Measurements from ENCODE around the gene DIS3. TPM values are rescaled to one million over a fixed set of nuclear protein-coding genes. Genes with fewer than 3 reads are reported as not detected.
"Not testable (repeated sequence)": the region's sequence is repeated elsewhere in the genome, so short reads cannot be mapped to it uniquely, and the experiment has no call there.

DIS3 gene
- 43.3 TPM for polyA plus RNA-seq (ENCODE audit: insufficient read length)
- long read RNA-seq, donor 1, full-length matches to known transcripts: 1 of 17 reads
- long read RNA-seq, donor 1, partial matches to known transcripts: 16 of 17 reads
- long read RNA-seq, donor 1, other reads (novel, unspliced or antisense): 0 of 17 reads
- long read RNA-seq, donor 2, partial matches to known transcripts: 13 of 13 reads
- long read RNA-seq, donor 2, other reads (novel, unspliced or antisense): 0 of 13 reads
- long read RNA-seq, donor 3, full-length matches to known transcripts: 4 of 4 reads
- long read RNA-seq, donor 3, partial matches to known transcripts: 0 of 4 reads
- long read RNA-seq, donor 3, other reads (novel, unspliced or antisense): 0 of 4 reads
- long read RNA-seq, donor 4: 0 reads
- long read RNA-seq, donor 5, full-length matches to known transcripts: 9 of 16 reads
- long read RNA-seq, donor 5, partial matches to known transcripts: 7 of 16 reads
- long read RNA-seq, donor 5, other reads (novel, unspliced or antisense): 0 of 16 reads
- long read RNA-seq, donor 6, full-length matches to known transcripts: 4 of 27 reads
- long read RNA-seq, donor 6, partial matches to known transcripts: 23 of 27 reads
- long read RNA-seq, donor 6, other reads (novel, unspliced or antisense): 0 of 27 reads
- long read RNA-seq, donor 7, full-length matches to known transcripts: 5 of 10 reads
- long read RNA-seq, donor 7, partial matches to known transcripts: 5 of 10 reads
- long read RNA-seq, donor 7, other reads (novel, unspliced or antisense): 0 of 10 reads
- long read RNA-seq, donor 8, full-length matches to known transcripts: 1 of 1 reads
- long read RNA-seq, donor 8, partial matches to known transcripts: 0 of 1 reads
- long read RNA-seq, donor 8, other reads (novel, unspliced or antisense): 0 of 1 reads

DNA sequence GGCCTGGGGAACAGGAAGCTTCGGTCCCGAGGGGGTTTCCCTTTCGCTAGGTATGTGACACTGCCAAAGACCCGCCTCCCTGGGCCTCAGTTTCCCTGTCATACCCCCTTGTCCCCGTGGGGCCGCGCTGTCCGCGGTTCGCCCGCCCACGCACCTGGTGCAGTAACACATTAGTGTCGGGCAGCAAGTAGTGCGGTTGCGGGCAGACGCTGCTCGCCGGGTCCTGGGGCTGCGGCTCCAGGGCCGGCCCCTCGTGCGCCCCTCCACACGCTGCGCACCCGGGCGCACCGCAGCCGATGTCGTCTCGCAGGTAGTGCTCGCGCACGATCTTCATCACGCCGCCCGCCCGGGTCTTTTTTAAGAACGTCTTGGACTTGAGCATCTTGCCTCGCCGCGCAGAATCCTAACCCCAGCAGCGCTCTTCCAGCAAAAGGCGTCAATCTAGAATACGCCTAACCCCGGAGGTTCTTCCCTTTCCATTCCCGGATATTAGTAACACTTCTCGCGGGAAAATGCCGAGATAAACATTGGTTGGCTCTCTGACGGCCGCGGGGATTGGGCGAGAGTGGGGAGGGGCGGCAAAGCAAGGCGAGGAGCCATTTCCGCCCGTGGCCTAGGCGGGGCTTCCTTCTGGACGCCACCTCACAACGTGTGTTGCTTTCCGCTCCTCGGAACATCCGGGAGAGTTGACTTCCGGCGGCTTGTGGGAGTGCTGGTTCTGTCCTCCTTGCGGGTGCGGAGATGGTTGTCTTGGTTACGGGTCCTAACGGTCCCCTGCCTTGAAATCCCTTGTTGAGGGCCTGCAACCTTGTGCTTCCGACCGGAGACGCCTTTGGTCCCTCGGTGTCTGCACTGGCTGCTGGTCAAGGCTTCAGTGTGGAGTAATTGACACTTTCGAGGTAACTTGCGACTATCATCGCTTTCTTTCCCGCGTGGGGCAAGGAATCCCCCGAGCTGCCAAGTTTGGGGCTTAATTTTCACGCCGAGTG lies at the start of gene DIS3, which contains the start of gene PIBF1:
Gene DIS3 (minus strand): TSS at position 450 of the 989 bp plus-strand sequence. CDS start 68 bp downstream, at position 382.
Gene PIBF1 (plus strand): TSS at position 683 of the 989 bp plus-strand sequence. CDS start 1,337 bp downstream, outside the sequence.
- peak; percentile 98 for DNase-seq

DNA sequence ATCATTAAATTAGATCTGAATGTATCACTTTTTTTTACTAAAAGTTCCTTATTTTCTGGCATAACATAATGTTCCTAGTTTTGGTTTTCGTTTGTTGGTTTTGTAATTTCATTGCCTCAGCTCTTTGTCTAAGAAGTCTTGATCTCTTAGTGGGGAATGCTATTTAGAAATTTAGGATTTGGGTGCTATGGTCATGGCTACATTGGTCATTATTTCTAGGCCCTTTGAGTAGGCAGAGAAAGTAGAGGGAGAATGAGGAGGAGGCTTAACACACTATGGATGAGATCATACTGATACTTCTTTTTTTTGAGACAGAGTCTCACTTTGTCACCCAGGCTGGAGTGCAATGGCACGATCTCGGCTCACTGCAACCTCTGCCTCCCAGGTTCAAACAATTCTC lies 42.0 kb upstream of the DIS3 start:
- no peak for DNase-seq

DNA sequence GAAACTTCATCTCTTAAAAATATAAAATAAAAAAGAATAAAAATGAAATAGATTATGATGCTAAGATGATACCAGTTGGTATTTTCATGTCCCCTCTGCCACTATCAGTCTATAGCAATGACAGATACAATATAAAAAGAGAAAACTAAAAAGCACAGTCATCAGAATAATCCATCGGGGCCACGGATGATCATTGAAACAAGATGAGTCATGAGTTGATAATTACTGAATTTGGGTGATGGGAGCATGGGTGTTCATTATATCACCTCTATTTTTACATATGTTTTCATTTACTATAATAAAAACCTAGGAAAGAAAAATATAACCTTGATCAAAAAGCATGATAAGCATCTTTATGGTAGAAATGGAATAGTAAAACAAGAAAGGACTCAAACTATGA lies 41.4 kb upstream of the DIS3 start:
- no peak for DNase-seq

GRCh38 chr13:72820898-72821279 lies 39.2 kb upstream of the DIS3 start:
- DNase-seq: no peak

GRCh38 chr13:72820156-72820897 lies 38.6 kb upstream of the DIS3 start:
- no peak for DNase-seq

- DNase-seq: peak; percentile 18
Observed at GRCh38 chr13:72808917-72809500, 27.3 kb upstream of the DIS3 start.

DNA sequence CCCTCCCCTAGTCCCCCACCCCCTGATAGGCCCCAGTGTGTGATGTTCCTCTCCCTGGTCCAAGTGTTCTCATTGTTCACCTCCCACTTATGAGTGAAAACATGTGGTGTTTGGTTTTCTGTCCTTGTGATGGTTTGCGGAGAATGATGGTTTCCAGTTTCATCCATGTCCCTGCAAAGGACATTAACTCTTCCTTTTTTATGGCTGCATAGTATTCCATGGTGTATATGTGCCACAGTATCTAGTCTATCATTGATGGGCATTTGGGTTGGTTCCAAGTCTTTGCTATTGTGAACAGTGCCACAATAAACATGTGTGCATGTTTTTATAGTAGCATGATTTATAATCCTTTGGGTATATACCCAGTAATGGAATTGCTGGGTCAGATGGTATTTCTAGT lies 24.8 kb upstream of the DIS3 start:
- DNase-seq: not testable (repeated sequence)

DNA sequence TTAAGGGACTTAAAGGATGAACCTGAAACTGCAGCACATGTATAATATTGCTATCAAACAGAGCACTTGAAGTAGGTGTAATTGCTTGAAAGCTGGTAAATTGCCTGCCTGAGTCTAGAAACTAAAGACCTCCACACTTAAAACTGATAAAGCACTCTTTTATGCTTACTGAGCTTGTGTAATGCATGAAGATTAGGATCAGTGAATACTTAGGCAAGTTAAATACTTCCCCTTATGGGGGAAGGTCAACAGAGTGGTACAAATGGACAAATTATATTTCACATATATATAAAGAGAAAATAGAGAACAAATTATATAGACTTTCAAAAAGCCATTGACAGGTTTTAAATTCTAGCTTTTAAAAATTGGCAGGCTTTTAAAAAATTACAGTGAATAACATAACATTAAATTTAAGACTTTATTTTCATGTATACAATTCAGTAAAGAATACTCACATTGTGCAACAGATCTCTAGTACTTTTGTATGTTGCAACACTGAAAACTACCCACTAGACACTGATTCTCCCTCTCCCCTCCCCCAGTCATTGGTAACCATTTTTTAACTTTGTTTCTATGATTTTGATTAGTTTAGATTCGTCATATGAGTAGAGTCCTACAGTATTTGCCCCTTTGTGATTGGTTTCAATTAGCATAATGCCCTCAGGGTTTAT lies 24.1 kb upstream of the DIS3 start:
- DNase-seq: no peak

- DNase-seq: no peak
Observed at GRCh38 chr13:72804301-72804700, 22.6 kb upstream of the DIS3 start.

- no peak for DNase-seq
Observed at GRCh38 chr13:72798817-72799216, 17.1 kb upstream of the DIS3 start.

DNA sequence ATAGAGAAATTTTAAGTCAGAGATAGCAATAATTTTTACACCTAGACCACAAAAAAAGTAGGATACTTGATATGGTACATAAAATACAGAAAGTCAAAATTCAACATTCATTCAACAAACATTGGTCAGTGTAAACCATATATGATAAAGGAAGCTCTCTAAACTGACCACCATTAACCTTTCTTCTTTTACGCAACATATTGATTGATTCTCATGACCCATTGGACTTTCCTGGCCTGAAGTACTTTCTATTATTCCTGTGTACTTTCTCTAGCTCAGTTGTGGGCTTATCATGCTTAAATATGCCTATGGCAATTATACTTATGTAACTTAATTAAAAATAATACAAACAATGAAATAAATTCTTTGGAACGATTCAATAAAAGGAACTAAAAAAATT lies 10.9 kb upstream of the DIS3 start:
- no peak for DNase-seq

DNA sequence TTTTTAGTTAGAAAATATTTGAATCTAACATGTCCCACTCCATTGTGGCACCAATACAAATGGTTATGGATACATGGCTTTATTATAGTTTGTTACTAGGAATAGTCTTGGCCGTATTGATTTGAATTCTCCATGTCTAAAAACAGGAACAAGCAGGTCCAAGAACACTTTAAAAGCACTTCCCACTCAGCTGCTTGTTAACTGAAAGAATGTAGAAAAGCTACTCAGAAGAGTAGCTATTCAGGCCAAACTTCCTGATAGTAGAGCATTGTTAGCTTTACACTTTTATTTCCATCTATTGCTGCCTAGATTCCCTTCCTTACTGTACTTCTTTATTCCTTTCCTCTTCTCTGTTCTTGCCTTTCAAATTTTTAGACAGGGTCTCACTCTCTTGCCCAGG lies 7.1 kb upstream of the DIS3 start:
- no peak for DNase-seq

DNA sequence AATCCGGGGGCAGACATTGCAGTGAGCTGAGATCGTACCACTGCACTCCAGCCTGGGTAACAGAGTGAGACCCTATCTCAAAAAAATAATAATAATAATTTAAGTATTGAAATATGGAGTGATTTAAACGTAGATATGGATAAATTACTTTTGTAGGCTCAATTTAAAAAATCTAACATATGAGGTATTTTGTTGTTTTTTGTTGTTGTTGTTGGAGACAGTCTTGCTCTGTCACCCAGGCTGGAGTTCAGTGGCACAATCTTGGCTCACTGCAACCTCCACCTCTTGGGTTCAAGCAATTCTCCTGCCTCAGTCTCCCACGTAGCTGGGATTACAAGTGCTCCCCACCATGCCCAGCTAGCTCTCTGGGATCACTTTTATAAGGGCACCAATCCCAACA lies 3.0 kb upstream of the DIS3 start:
- not testable (repeated sequence) for DNase-seq

DNA sequence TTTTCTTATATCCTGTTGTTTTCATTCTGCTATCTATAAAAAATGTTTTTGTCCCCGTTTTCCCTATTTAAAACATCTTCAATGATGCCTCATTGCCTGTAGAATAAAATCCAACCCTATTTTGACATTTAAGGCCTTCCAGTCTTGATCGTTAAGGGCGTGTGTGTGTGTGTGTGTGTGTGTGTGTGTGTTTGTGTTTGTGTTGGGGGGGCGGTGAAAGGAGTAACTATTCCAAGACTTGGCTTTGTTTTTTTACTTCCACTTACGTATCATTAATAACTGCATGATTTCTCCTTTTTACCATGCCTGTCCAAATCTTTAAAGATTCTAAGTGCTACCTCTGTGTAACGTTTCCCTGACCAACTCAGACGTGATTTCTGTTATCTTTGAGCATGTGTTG lies 1.0 kb upstream of the DIS3 start:
- DNase-seq: no peak

DNA sequence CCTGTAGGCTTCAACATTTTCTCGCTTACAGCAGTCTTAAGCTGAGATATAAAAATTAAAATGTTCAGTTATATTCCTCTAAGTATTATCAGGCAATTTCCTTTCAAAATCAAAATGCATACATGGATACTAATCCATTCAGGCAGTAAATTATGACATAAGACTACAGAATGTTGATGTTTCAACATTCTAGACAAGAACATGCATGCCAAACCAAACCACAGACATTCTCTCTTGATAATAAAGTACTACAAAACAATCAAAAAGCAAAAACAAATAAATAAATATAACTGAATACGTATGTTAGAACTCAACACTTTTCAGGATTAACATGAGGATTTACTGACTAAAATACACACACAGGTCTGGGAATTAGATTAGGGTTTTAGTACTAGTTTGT lies 7.7 kb downstream of the DIS3 start:
- no peak for DNase-seq

GRCh38 chr13:72763411-72763810 lies 18.3 kb downstream of the DIS3 start:
- no peak for DNase-seq

DNA sequence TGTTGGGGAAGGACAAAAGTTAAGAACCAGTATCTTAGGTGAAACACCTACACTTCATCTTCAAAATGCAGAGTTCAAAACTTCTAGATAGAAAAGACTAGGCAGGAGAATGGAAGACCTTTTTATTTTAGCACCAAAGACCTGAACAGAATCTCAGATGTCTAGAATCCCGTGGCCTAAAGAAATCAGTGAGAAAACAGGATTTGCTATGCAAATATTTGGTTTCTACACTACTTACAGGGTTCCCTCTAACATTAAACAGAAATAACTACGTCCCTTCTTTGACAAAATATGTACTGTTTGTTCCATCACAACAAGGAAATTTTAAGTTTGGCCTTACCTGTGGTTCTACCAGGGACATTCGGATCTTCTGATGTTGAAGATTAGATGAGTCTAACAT lies 21.5 kb downstream of the DIS3 start:
- no peak for DNase-seq

DNA sequence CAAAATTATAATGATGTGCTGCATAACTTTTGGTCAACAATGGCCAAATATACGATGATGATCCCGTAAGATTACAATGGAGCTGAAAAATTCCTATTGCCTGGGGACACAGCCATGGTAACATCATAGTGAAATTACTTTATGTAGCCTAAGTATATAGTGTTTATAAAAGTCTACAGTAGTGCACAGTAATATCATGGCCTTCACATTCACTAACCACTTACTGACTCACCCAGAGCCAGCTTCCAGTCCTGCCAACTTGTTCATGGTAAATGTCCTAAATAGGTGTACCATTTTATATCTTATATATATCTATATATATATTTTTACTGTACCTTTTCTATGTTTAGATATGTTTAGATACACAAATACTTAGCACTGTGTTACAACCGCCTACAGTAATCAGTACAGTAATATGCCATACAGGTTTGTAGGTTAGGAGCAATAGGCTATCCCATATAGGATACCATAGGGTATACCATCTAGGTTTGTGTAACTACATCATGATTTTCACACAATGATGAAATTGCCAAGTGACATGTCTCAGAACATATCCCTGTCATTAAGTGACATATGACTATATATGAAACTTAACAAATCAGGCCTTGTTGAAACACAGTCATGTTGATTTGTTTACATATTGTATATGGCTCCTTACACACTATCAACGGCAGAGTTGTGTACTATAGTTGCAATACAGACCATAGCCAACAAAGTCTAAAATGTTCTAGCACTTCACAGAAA lies 23.7 kb downstream of the DIS3 start:
- DNase-seq: no peak

- no peak for DNase-seq
Observed at GRCh38 chr13:72754111-72754510, 27.6 kb downstream of the DIS3 start.
